Renal pelvis (tissue), 12 donors: ENCODE data around the gene NME7. TPM values are rescaled to one million over a fixed set of nuclear protein-coding genes. Genes with fewer than 3 reads are reported as not detected.
"Not testable (repeated sequence)": the region's sequence is repeated elsewhere in the genome, so short reads cannot be mapped to it uniquely, and the experiment has no call there.

Experiments
- DNase-seq: peaks from one replicate; pipeline ENCODE4 v3.0.0-alpha.2; 2013
- long read RNA-seq, 16 experiments: transcript quantifications; one replicate each; lab custom pipeline, GENCODE V29; 2026
- polyA plus RNA-seq, 3 donors: library from polyadenylated mRNA; unstranded; fragments of 120-200 nt; gene quantifications; one replicate each; pipeline ENCODE4 v1.2.1, GENCODE V29; 2013; ENCODE audit not compliant: insufficient read length in 3 of 3

NME7 gene, protein sequence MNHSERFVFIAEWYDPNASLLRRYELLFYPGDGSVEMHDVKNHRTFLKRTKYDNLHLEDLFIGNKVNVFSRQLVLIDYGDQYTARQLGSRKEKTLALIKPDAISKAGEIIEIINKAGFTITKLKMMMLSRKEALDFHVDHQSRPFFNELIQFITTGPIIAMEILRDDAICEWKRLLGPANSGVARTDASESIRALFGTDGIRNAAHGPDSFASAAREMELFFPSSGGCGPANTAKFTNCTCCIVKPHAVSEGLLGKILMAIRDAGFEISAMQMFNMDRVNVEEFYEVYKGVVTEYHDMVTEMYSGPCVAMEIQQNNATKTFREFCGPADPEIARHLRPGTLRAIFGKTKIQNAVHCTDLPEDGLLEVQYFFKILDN
- 100 to 1,000 TPM in 1 of 3 donors, 10 to 100 TPM in 2; 93.6 to 106 (median 94.1) TPM for polyA plus RNA-seq
- long read RNA-seq, donor 1, transcript NME7-201 (12 exons, 1,642 nt), result major isoform, 15 of 26 reads
- long read RNA-seq, donor 1, partial matches to known transcripts, result 11 of 26 reads
- long read RNA-seq, donor 1, other reads (novel, unspliced or antisense), result 0 of 26 reads
- long read RNA-seq, donor 2, transcript NME7-201 (12 exons, 1,642 nt), result major isoform, 20 of 49 reads
- long read RNA-seq, donor 2, partial matches to known transcripts, result 29 of 49 reads
- long read RNA-seq, donor 2, other reads (novel, unspliced or antisense), result 0 of 49 reads
- long read RNA-seq, donor 3, full-length matches to known transcripts, result 16 of 16 reads
- long read RNA-seq, donor 3, partial matches to known transcripts, result 0 of 16 reads
- long read RNA-seq, donor 3, other reads (novel, unspliced or antisense), result 0 of 16 reads
- long read RNA-seq, donor 4, full-length matches to known transcripts, result 16 of 34 reads
- long read RNA-seq, donor 4, partial matches to known transcripts, result 18 of 34 reads
- long read RNA-seq, donor 4, other reads (novel, unspliced or antisense), result 0 of 34 reads
- long read RNA-seq, donor 5, transcript NME7-201 (12 exons, 1,642 nt), result major isoform, 5 of 12 reads
- long read RNA-seq, donor 5, partial matches to known transcripts, result 7 of 12 reads
- long read RNA-seq, donor 5, other reads (novel, unspliced or antisense), result 0 of 12 reads
- long read RNA-seq, donor 6, transcript NME7-201 (12 exons, 1,642 nt), result major isoform, 19 of 38 reads
- long read RNA-seq, donor 6, partial matches to known transcripts, result 19 of 38 reads
- long read RNA-seq, donor 6, other reads (novel, unspliced or antisense), result 0 of 38 reads
- long read RNA-seq, donor 7, transcript NME7-201 (12 exons, 1,642 nt), result major isoform, 12 of 13 reads
- long read RNA-seq, donor 7, partial matches to known transcripts, result 0 of 13 reads
- long read RNA-seq, donor 7, other reads (novel, unspliced or antisense), result 0 of 13 reads
- long read RNA-seq, donor 8, partial matches to known transcripts, result 5 of 9 reads
- long read RNA-seq, donor 8, other reads (novel, unspliced or antisense), result 0 of 9 reads
- long read RNA-seq, donor 9, transcript NME7-201 (12 exons, 1,642 nt), result major isoform, 15 of 50 reads
- long read RNA-seq, donor 9, transcript NME7-203 (12 exons, 1,590 nt), result minor isoform, 6 of 50 reads
- long read RNA-seq, donor 9, partial matches to known transcripts, result 29 of 50 reads
- long read RNA-seq, donor 9, other reads (novel, unspliced or antisense), result 0 of 50 reads
- long read RNA-seq, donor 10, transcript NME7-201 (12 exons, 1,642 nt), result major isoform, 11 of 28 reads
- long read RNA-seq, donor 10, partial matches to known transcripts, result 16 of 28 reads
- long read RNA-seq, donor 10, other reads (novel, unspliced or antisense), result 0 of 28 reads
- long read RNA-seq, donor 11, transcript NME7-201 (12 exons, 1,642 nt), result major isoform, 13 of 15 reads
- long read RNA-seq, donor 11, partial matches to known transcripts, result 0 of 15 reads
- long read RNA-seq, donor 11, other reads (novel, unspliced or antisense), result 0 of 15 reads
- long read RNA-seq, donor 12, full-length matches to known transcripts, result 23 of 73 reads
- long read RNA-seq, donor 12, partial matches to known transcripts, result 50 of 73 reads
- long read RNA-seq, donor 12, other reads (novel, unspliced or antisense), result 0 of 73 reads
- long read RNA-seq, donor 13, partial matches to known transcripts, result 393 of 564 reads
- long read RNA-seq, donor 13, other reads (novel, unspliced or antisense), result 165 of 564 reads
- long read RNA-seq, donor 14, result 0 reads
- long read RNA-seq, donor 15, transcript NME7-201 (12 exons, 1,642 nt), result major isoform, 20 of 36 reads
- long read RNA-seq, donor 15, partial matches to known transcripts, result 16 of 36 reads
- long read RNA-seq, donor 15, other reads (novel, unspliced or antisense), result 0 of 36 reads
- long read RNA-seq, donor 16, transcript NME7-201 (12 exons, 1,642 nt), result major isoform, 13 of 30 reads
- long read RNA-seq, donor 16, partial matches to known transcripts, result 17 of 30 reads
- long read RNA-seq, donor 16, other reads (novel, unspliced or antisense), result 0 of 30 reads

DNA sequence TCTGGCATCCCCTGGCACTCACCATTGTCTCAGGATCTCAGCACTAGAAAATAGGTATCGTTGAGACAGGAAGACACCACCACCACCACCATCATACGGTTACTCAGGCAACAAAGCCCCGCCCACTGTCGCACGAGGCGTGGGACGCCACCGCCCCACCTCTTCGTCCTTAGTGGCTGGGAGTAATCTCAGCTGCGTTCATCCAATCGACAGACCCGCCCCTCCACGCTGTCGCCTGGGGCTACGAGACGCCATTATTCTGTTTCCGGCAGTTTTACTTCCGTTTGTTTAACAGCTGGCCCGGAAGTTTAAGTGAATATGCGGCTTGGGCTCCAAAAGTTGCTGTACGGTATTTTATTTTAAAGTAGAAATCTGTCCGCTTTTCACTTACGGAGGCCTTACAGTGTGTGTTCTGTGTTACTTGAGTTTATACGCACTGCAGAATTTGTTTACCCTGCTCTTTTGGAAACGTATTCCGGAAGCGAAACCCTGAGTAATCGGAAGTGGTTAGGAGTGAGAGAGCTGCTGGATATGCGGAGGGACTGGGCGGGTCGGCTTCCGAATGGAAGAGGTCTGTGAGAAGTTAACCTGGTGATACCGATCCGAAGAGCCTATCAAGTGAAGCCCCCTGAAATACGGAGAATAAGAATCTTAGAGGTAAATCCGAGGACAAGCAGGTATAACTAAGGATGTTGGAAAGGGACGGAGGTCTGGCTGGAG is at the start of gene NME7, which contains the start of gene BLZF1:
NME7 (minus strand) TSS at position 112 of the 720 bp plus-strand sequence; CDS start at position 25, 87 bp downstream.
BLZF1 (plus strand) TSS at position 510 of the 720 bp plus-strand sequence. CDS start 1,328 bp downstream, outside the sequence.
- DNase-seq, result peak; percentile 97

DNA sequence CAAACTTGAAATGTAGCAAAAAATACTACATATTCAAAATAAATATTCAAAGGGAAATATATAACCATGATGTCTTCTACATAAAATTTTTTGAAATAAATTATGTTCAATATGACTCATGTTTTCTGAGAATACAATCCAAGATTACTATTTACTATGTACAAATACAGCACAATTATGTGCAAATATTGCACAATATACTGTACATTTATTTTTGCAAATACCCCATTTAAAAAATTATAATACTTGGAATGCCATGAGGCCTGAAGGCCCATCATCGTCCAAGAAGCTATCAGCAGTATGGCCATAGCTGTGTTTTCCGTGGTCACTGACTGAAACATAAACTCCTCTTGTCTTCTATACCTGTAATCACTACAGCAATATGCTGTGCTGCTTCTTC is 47.4 kb upstream of the NME7 start:
- no peak for DNase-seq

- not testable (repeated sequence) for DNase-seq
Measured at GRCh38 chr1:169408340-169408739, 40.7 kb upstream of the NME7 start.

GRCh38 chr1:169402578-169402977 is 35.0 kb upstream of the NME7 start:
- DNase-seq, result not testable (repeated sequence)

- no peak for DNase-seq
Measured at GRCh38 chr1:169395955-169396354, 28.4 kb upstream of the NME7 start.

DNA sequence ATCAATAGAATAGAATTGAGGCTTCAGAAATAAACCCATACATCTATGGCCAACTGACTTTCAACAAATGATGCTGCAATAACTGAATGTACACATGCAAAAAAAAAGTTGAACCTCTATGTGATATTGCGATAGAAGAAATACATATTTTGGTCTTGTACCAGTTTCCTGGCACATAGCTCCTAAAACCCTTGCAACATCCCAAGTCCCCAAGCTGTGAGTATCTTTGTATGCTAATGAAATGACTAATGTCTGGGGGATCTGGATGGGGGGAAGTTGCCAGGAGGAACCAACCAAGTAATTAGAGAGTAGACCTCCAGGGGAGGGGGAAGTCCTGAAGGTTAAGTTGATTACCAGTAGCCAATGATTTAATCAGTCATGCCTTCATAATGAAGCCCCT is 24.8 kb upstream of the NME7 start:
- no peak for DNase-seq

- no peak for DNase-seq
Measured at GRCh38 chr1:169390303-169390702, 22.7 kb upstream of the NME7 start.

- no peak for DNase-seq
Measured at GRCh38 chr1:169387399-169387798, 19.8 kb upstream of the NME7 start.

DNA sequence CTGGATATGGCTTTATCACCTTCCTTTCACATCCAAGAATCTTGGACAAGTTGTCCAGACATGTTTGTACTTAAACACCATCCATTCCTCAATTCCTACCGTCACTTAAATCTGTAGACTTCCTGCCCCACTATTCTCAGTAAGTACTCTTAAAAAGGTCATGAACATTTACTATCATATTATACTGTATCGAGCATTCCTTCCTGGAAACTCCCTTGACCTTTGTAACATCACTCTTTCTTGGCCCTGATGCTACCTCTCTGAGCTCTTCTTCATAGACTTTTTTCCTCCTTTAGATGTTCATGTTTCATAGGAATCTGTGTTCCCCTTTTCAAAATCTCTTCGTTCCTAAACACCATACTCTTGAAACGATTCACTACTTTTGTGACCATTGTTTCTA is 15.9 kb upstream of the NME7 start:
- DNase-seq, result no peak

GRCh38 chr1:169381162-169381561 is 13.6 kb upstream of the NME7 start:
- no peak for DNase-seq

DNA sequence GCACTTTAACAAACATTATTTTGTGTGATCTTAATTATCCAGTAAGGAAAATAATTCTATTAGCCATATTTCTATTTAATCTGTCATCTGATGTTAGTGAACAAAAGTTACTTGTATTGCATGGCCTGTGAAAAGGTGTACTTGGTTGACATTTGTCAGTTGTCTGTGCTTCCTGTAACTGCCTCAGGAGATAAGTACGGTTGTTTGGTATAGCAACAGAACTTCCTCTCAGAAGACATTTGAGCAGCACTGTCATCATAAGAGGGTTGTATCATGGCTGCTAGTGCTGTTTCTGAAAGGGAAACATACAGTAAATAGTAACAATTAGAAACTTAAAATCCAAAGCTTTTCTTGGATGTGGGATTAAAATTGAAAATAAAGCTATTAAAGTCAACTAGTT is 3.8 kb upstream of the NME7 start:
- DNase-seq, result no peak

DNA sequence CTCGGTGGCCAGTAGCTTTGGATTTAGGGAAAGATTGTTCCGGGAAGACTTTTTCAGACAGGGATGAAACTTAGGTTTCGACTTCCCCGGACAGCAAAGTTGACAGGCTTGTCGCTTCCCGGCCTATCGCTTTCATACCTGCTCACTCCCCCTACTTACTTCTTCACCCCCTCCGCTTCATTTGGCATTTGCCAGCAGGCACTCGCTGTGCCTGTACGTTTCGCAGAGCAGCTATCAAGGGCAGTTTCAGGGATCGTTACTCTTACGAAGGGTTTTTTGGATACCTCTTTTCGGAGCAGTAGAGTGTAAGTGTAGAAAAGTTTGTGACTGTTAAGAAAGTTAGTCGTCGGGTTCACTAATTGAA is 791 bp upstream of the NME7 start:
- DNase-seq, result no peak

- DNase-seq, result no peak
Measured at GRCh38 chr1:169367096-169367685, 406 bp downstream of the NME7 start.

DNA sequence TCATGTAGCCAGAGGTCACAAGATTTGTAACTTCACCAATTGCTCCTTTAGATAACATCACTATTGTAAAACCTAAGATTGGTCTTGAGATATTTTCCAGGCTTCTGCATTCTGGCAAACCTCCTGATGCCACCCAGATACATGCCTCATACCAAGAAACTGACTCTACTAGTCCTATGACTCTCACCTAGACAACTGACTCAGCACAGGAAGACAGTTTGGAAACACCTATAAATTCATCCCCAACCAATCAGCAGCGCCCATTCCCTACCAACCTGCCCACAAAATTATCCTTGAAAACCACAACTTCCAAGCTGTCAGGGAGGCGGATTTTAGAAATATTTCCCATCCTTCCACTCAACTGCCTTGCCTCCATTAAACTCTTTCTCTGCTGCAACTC is 2.6 kb downstream of the NME7 start:
- DNase-seq, result no peak

GRCh38 chr1:169363046-169363730 is 4.4 kb downstream of the NME7 start:
- DNase-seq, result no peak

- DNase-seq, result no peak
Measured at GRCh38 chr1:169361281-169361680, 6.3 kb downstream of the NME7 start.

GRCh38 chr1:169360415-169360814 is 7.2 kb downstream of the NME7 start:
- no peak for DNase-seq
